ENCODE measurements around the gene EFHD2.

Gene EFHD2

DNA sequence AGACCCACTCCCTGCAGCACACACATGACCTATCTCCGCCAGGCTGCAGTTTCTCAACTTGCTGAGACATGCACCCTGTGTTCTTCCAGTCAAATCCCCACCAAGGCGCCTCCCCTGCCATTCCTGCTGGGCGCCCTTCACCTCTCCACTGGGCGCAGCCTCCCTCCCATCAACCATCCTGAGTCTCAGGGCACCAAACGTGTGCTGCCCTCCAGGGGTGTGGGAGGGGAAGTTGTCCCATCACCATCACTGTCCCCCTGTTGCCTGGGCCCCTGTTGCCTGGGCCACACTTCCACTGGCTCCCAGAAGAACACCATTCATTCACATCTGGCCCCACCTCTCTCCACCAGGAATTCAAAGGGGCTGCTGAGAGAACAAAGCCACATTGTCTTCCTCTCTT, 44.9 kb upstream of the EFHD2 start:
- no peak overlapping the region for H3K4ac ChIP-seq (ENCODE audit: low read depth, low read length)
- H2BK5ac ChIP-seq (ENCODE audit: low read depth, low read length, poor library complexity), result no peak overlapping the region
- no peaks in the 10 kb centered on the region for H3K4me1 ChIP-seq (ENCODE audit: control insufficient read depth in 1 of 2, insufficient read depth in 2 of 2, low read length in 2 of 2)
- H4K8ac ChIP-seq (ENCODE audit: low read depth, low read length), result no peak overlapping the region
- H3K9ac ChIP-seq (ENCODE audit: low read length), result no peak overlapping the region
- no peak overlapping the region for H2BK12ac ChIP-seq (ENCODE audit: low read length)
- DNase-seq, result no peak
- no peaks in the 10 kb centered on the region for H3K36me3 ChIP-seq (ENCODE audit: control insufficient read depth in 1 of 2, insufficient read depth in 2 of 2, low read length in 2 of 2)
- no peak overlapping the region for H3K27ac ChIP-seq (ENCODE audit: low read depth, low read length)
- H3K4me2 ChIP-seq (ENCODE audit: low read length), result no peak overlapping the region
- H3K23ac ChIP-seq (ENCODE audit: low read length), result no peak overlapping the region
- no peak overlapping the region for H4K12ac ChIP-seq (ENCODE audit: low read depth, low read length)
- H2BK120ac ChIP-seq (ENCODE audit: insufficient read depth, low read length, poor library complexity), result no peak overlapping the region
- no peak overlapping the region for H3K4me3 ChIP-seq (ENCODE audit: low read depth, low read length)
- no peak overlapping the region for H2AK5ac ChIP-seq (ENCODE audit: low read length)
- no peak overlapping the region for H4K91ac ChIP-seq (ENCODE audit: low read depth, low read length)
- H3K14ac ChIP-seq (ENCODE audit: low read length), result no peak overlapping the region
- no CpG with 5 or more reads among the region's 5 CpGs for whole genome bisulfite sequencing (ENCODE audit: extremely low coverage, insufficient coverage, insufficient read length)
- H2AFZ ChIP-seq (ENCODE audit: insufficient read depth, low read length, poor library complexity), result no peak overlapping the region
- no peaks in the 10 kb centered on the region for H3K79me2 ChIP-seq (ENCODE audit: control insufficient read depth, insufficient read depth, low read length, poor library complexity)
- H3K18ac ChIP-seq (ENCODE audit: low read length), result no peak overlapping the region
- no peaks in the 10 kb centered on the region for H3K9me3 ChIP-seq (ENCODE audit: insufficient read depth, low read depth, low read length)
- no peaks in the 10 kb centered on the region for H3K79me1 ChIP-seq (ENCODE audit: low read length)
- no peaks in the 10 kb centered on the region for H3K27me3 ChIP-seq (ENCODE audit: insufficient read depth, low read length)

DNA sequence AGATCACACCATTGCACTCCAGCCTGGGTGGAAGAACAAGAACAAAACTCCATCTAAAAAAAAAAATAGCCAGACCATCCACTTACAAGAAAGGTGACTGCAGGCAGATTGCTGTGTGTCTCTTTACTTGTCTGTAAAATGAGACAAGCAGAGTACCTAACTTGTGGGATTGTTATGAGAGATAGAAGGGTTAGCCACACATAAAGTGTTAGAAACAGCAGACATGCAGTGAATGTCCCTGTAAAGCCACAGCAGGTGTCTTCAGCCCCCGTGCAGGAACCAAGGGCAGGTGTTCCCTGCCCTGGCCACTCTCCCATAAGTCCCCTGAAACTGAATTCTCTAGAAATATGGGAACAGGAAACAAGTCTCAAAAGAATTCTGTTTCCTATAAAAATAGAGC, 40.8 kb upstream of the EFHD2 start:
- no peak overlapping the region for H3K18ac ChIP-seq (ENCODE audit: low read length)
- no peak overlapping the region for H2BK5ac ChIP-seq (ENCODE audit: low read depth, low read length, poor library complexity)
- H3K4ac ChIP-seq (ENCODE audit: low read depth, low read length), result no peak overlapping the region
- no peak overlapping the region for H2AK5ac ChIP-seq (ENCODE audit: low read length)
- H4K8ac ChIP-seq (ENCODE audit: low read depth, low read length), result no peak overlapping the region
- DNase-seq, result no peak
- H3K36me3 ChIP-seq (ENCODE audit: control insufficient read depth in 1 of 2, insufficient read depth in 2 of 2, low read length in 2 of 2), result no peaks in the 10 kb centered on the region
- H3K9ac ChIP-seq (ENCODE audit: low read length), result no peak overlapping the region
- no peaks in the 10 kb centered on the region for H3K4me1 ChIP-seq (ENCODE audit: control insufficient read depth in 1 of 2, insufficient read depth in 2 of 2, low read length in 2 of 2)
- H3K79me1 ChIP-seq (ENCODE audit: low read length), result no peaks in the 10 kb centered on the region
- no peak overlapping the region for H3K14ac ChIP-seq (ENCODE audit: low read length)
- no peak overlapping the region for H3K4me2 ChIP-seq (ENCODE audit: low read length)
- H3K4me3 ChIP-seq (ENCODE audit: low read depth, low read length), result no peak overlapping the region
- H2BK120ac ChIP-seq (ENCODE audit: insufficient read depth, low read length, poor library complexity), result no peak overlapping the region
- WGBS (ENCODE audit: extremely low coverage, insufficient coverage, insufficient read length), result no CpG with 5 or more reads among the region's 1 CpG
- no peaks in the 10 kb centered on the region for H3K27me3 ChIP-seq (ENCODE audit: insufficient read depth, low read length)
- no peak overlapping the region for H2BK12ac ChIP-seq (ENCODE audit: low read length)
- no peaks in the 10 kb centered on the region for H3K9me3 ChIP-seq (ENCODE audit: insufficient read depth, low read depth, low read length)
- no peaks in the 10 kb centered on the region for H3K79me2 ChIP-seq (ENCODE audit: control insufficient read depth, insufficient read depth, low read length, poor library complexity)
- no peak overlapping the region for H2AFZ ChIP-seq (ENCODE audit: insufficient read depth, low read length, poor library complexity)
- H4K12ac ChIP-seq (ENCODE audit: low read depth, low read length), result no peak overlapping the region
- no peak overlapping the region for H3K23ac ChIP-seq (ENCODE audit: low read length)
- H3K27ac ChIP-seq (ENCODE audit: low read depth, low read length), result no peak overlapping the region
- H4K91ac ChIP-seq (ENCODE audit: low read depth, low read length), result no peak overlapping the region

DNA sequence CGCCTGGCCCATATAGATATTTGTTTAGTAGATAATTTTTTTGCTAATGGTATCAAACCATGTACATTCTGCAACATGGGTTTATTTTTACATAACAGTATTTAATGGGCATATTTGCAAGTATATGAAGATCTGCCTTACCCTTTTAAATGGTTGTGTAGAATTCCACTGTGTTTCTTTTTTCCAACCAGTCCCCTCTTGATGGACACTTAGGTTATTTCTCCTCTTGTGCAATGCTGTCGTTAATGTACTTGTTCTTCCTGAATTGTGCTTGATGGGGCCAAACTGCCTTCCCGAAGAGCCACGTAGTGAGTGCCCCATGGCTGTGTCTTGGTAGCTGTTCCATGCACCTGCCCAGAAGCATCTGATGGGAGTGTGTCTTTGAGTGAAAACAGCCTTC, 39.4 kb upstream of the EFHD2 start:
- no peak overlapping the region for H2BK5ac ChIP-seq (ENCODE audit: low read depth, low read length, poor library complexity)
- H3K4me2 ChIP-seq (ENCODE audit: low read length), result no peak overlapping the region
- no peak overlapping the region for H2BK120ac ChIP-seq (ENCODE audit: insufficient read depth, low read length, poor library complexity)
- H3K14ac ChIP-seq (ENCODE audit: low read length), result no peak overlapping the region
- no peaks in the 10 kb centered on the region for H3K79me1 ChIP-seq (ENCODE audit: low read length)
- H2BK12ac ChIP-seq (ENCODE audit: low read length), result no peak overlapping the region
- H3K27ac ChIP-seq (ENCODE audit: low read depth, low read length), result no peak overlapping the region
- H3K23ac ChIP-seq (ENCODE audit: low read length), result no peak overlapping the region
- DNase-seq, result no peak
- H3K4ac ChIP-seq (ENCODE audit: low read depth, low read length), result no peak overlapping the region
- H4K91ac ChIP-seq (ENCODE audit: low read depth, low read length), result no peak overlapping the region
- H3K18ac ChIP-seq (ENCODE audit: low read length), result no peak overlapping the region
- WGBS (ENCODE audit: extremely low coverage, insufficient coverage, insufficient read length), result no CpG with 5 or more reads among the region's 4 CpGs
- no peaks in the 10 kb centered on the region for H3K79me2 ChIP-seq (ENCODE audit: control insufficient read depth, insufficient read depth, low read length, poor library complexity)
- H3K9ac ChIP-seq (ENCODE audit: low read length), result no peak overlapping the region
- H3K36me3 ChIP-seq (ENCODE audit: control insufficient read depth in 1 of 2, insufficient read depth in 2 of 2, low read length in 2 of 2), result no peaks in the 10 kb centered on the region
- H3K9me3 ChIP-seq (ENCODE audit: insufficient read depth, low read depth, low read length), result no peaks in the 10 kb centered on the region
- H4K8ac ChIP-seq (ENCODE audit: low read depth, low read length), result no peak overlapping the region
- H4K12ac ChIP-seq (ENCODE audit: low read depth, low read length), result no peak overlapping the region
- no peak overlapping the region for H2AK5ac ChIP-seq (ENCODE audit: low read length)
- no peaks in the 10 kb centered on the region for H3K4me1 ChIP-seq (ENCODE audit: control insufficient read depth in 1 of 2, insufficient read depth in 2 of 2, low read length in 2 of 2)
- H3K27me3 ChIP-seq (ENCODE audit: insufficient read depth, low read length), result no peaks in the 10 kb centered on the region
- no peak overlapping the region for H3K4me3 ChIP-seq (ENCODE audit: low read depth, low read length)
- H2AFZ ChIP-seq (ENCODE audit: insufficient read depth, low read length, poor library complexity), result no peak overlapping the region

DNA sequence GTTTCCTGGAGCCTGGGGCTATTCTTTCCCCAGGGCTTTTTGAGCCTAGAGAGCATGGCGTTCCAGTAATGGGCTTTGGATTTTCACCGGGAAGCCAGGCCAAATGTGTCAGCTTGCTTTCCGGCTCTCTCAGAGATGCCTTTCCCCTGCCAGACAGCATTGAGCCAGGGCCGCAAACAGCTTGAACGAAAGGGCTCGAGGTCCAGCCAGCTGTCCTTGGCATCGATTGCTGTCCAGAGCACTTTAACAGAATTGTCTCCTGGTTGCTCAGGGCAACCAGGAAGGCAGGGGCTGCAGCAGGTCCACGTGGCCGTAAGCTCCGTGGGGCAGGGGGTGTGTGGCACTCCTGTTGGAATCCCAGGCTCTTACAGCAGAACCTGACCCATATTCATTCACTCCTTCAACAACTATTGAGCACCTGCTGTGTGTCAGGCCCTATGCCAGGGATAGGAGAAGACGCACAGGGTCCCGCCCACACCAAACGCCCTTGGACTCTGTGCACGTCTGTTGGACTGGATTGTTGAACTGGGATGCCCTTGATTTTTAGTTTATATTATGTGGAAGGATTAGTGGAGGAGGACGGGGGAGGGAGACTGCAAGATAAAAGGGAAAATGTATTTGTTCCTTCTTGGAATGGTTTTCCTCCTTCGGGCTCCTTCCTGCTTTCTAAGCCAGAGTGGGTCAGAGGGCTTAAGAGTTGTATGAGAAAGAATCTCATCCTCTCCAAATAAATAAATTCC, 38.7 kb upstream of the EFHD2 start:
- no peaks in the 10 kb centered on the region for H3K79me1 ChIP-seq (ENCODE audit: low read length)
- no peak overlapping the region for H3K14ac ChIP-seq (ENCODE audit: low read length)
- H3K4ac ChIP-seq (ENCODE audit: low read depth, low read length), result no peak overlapping the region
- H3K4me1 ChIP-seq (ENCODE audit: control insufficient read depth in 1 of 2, insufficient read depth in 2 of 2, low read length in 2 of 2), result no peaks in the 10 kb centered on the region
- no peak overlapping the region for H2BK120ac ChIP-seq (ENCODE audit: insufficient read depth, low read length, poor library complexity)
- H2AK5ac ChIP-seq (ENCODE audit: low read length), result no peak overlapping the region
- H3K36me3 ChIP-seq (ENCODE audit: control insufficient read depth in 1 of 2, insufficient read depth in 2 of 2, low read length in 2 of 2), result no peaks in the 10 kb centered on the region
- H3K79me2 ChIP-seq (ENCODE audit: control insufficient read depth, insufficient read depth, low read length, poor library complexity), result no peaks in the 10 kb centered on the region
- H3K4me3 ChIP-seq (ENCODE audit: low read depth, low read length), result no peak overlapping the region
- no peak overlapping the region for H2BK12ac ChIP-seq (ENCODE audit: low read length)
- WGBS (ENCODE audit: extremely low coverage, insufficient coverage, insufficient read length), result no CpG with 5 or more reads among the region's 16 CpGs
- H3K27ac ChIP-seq (ENCODE audit: low read depth, low read length), result no peak overlapping the region
- no peaks in the 10 kb centered on the region for H3K27me3 ChIP-seq (ENCODE audit: insufficient read depth, low read length)
- H3K9ac ChIP-seq (ENCODE audit: low read length), result no peak overlapping the region
- no peak overlapping the region for H4K12ac ChIP-seq (ENCODE audit: low read depth, low read length)
- H4K8ac ChIP-seq (ENCODE audit: low read depth, low read length), result no peak overlapping the region
- H2BK5ac ChIP-seq (ENCODE audit: low read depth, low read length, poor library complexity), result no peak overlapping the region
- no peaks in the 10 kb centered on the region for H3K9me3 ChIP-seq (ENCODE audit: insufficient read depth, low read depth, low read length)
- no peak overlapping the region for H3K4me2 ChIP-seq (ENCODE audit: low read length)
- DNase-seq, result no peak
- H4K91ac ChIP-seq (ENCODE audit: low read depth, low read length), result no peak overlapping the region
- H3K18ac ChIP-seq (ENCODE audit: low read length), result no peak overlapping the region
- no peak overlapping the region for H2AFZ ChIP-seq (ENCODE audit: insufficient read depth, low read length, poor library complexity)
- H3K23ac ChIP-seq (ENCODE audit: low read length), result no peak overlapping the region
